SU-DHL-6 (cell line): Measurements from ENCODE around the gene LEPROT.

Source experiments
- H2AFZ ChIP-seq: fragments of 200-600 bp; sonication (generic); 2 replicates; pipeline ENCODE4 v1.6.1; 2014; ENCODE audit warnings: low read depth, mild to moderate bottlenecking, moderate library complexity, mixed read lengths, antibody characterized with exemption, low read length; ENCODE audit not compliant: severe bottlenecking
- H3F3A ChIP-seq: fragments of 200-600 bp; shearing (Covaris generic); 2 replicates; pipeline ENCODE4 v1.6.0; 2016; ENCODE audit warnings: antibody characterized with exemption, mild to moderate bottlenecking; ENCODE audit not compliant: insufficient read depth
- H3K27ac ChIP-seq: fragments of 200-600 bp; sonication (generic); 2 replicates; pipeline ENCODE4 v1.5.1; 2016; ENCODE audit warnings: low read depth, mild to moderate bottlenecking, low read length, moderate library complexity, mixed read lengths
- H3K27me3 ChIP-seq: fragments of 200-600 bp; sonication (generic), shearing (Covaris generic); 2 replicates; pipeline ENCODE4 v1.6.0; 2014; ENCODE audit warnings: mild to moderate bottlenecking, low read length
- H3K36me3 ChIP-seq: fragments of 200-600 bp; sonication (generic); 2 replicates; pipeline ENCODE4 v1.6.1; 2014; ENCODE audit warnings: mild to moderate bottlenecking, low read length, mixed read lengths
- H3K4me2 ChIP-seq: fragments of 300-600, 200-600 bp; shearing (Covaris generic), sonication (generic); 2 replicates; pipeline ENCODE4 v1.6.0; 2014; ENCODE audit warnings: low read length, low read depth, mild to moderate bottlenecking; ENCODE audit not compliant: poor library complexity, severe bottlenecking
- H3K4me3 ChIP-seq: fragments of 200-600 bp; sonication (generic); 2 replicates; pipeline ENCODE4 v1.5.1; 2014; ENCODE audit warnings: antibody characterized with exemption, low read length, mild to moderate bottlenecking, mixed read lengths; ENCODE audit not compliant: insufficient read depth, poor library complexity, severe bottlenecking
- H3K79me2 ChIP-seq: fragments of 200-600 bp; sonication (generic); 2 replicates; pipeline ENCODE4 v1.6.1; 2014; ENCODE audit warnings: mild to moderate bottlenecking, low read length, moderate library complexity; ENCODE audit not compliant: insufficient read depth
- H3K9ac ChIP-seq: fragments of 200-600 bp; sonication (generic); 2 replicates; pipeline ENCODE4 v1.7.0; 2014; ENCODE audit warnings: mild to moderate bottlenecking, low read length
- H3K9me2 ChIP-seq: fragments of 200-600 bp; sonication (generic); replicated peaks from 2 replicates; pipeline ENCODE4 v1.6.1; 2014; ENCODE audit warnings: low read length; ENCODE audit not compliant: insufficient read depth
- H3K9me3 ChIP-seq: fragments of 200-600 bp; sonication (generic); 2 replicates; pipeline ENCODE4 v1.6.1; 2014; ENCODE audit warnings: low read length, mixed read lengths; ENCODE audit not compliant: insufficient read depth
- H4K20me1 ChIP-seq: fragments of 200-600 bp; sonication (generic); 2 replicates; pipeline ENCODE4 v1.6.1; 2014; ENCODE audit warnings: low read depth, mild to moderate bottlenecking, antibody characterized with exemption, low read length, moderate library complexity, mixed read lengths
- EZH2phosphoT487 ChIP-seq: fragments of 200-600 bp; sonication (generic), shearing (Covaris generic); conservative IDR thresholded peaks from 2 replicates; pipeline ENCODE4 v1.6.1; 2018; ENCODE audit warnings: mild to moderate bottlenecking, antibody characterized with exemption, low read length, moderate library complexity, mixed read lengths
- TF ChIP-seq, protein P1 (sequence below): fragments of 200-600 bp; sonication (generic); IDR thresholded peaks from one replicate; pipeline ENCODE4 v1.5.1; 2017; ENCODE audit warnings: antibody characterized with exemption, mild to moderate bottlenecking, low read length, moderate library complexity; ENCODE audit not compliant: insufficient read depth, poor library complexity, severe bottlenecking

Gene LEPROT

DNA sequence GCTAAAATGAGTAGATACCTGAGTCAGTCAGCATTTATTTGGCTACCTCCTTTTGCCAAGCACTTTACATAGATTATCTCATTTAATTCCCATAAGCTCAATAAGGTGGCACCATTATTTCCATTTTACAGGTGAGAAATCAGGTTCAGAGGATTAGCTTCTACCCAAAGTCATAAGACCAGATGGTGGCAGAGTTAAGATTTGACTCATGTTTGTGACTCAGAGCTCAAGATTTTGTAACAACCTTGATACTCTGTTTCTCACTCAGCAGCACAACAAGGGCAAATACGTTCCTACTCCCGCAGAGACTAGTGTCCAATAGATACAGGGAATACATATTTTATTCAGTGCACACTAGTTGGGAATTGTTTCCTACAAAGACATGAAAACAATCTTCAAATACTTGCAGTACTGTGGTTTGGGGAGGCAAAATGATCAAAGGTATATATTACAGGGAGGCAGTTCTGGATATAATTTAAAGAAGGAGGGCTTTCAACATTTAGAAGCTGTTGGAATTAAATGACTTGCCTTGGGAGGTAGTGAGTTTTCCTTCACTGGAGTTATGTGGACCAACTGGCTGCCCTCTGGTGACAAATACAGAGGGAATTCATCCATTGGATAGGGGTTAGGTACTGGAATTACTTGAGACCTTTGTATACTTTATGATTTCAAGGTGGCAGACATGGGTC is 3.6 kb downstream of the LEPROT start:
- TF ChIP-seq EZH2phosphoT487, result no peak
- TF ChIP-seq, protein P1, sequence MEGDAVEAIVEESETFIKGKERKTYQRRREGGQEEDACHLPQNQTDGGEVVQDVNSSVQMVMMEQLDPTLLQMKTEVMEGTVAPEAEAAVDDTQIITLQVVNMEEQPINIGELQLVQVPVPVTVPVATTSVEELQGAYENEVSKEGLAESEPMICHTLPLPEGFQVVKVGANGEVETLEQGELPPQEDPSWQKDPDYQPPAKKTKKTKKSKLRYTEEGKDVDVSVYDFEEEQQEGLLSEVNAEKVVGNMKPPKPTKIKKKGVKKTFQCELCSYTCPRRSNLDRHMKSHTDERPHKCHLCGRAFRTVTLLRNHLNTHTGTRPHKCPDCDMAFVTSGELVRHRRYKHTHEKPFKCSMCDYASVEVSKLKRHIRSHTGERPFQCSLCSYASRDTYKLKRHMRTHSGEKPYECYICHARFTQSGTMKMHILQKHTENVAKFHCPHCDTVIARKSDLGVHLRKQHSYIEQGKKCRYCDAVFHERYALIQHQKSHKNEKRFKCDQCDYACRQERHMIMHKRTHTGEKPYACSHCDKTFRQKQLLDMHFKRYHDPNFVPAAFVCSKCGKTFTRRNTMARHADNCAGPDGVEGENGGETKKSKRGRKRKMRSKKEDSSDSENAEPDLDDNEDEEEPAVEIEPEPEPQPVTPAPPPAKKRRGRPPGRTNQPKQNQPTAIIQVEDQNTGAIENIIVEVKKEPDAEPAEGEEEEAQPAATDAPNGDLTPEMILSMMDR, result no peak
- H3K27ac ChIP-seq, result no peak overlapping the region
- H3K9me3 ChIP-seq, result no peaks in the 10 kb centered on the region
- H3K36me3 ChIP-seq, result no peaks in the 10 kb centered on the region
- H2AFZ ChIP-seq, result no peak overlapping the region
- no peaks in the 10 kb centered on the region for H4K20me1 ChIP-seq
- H3F3A ChIP-seq, result no peaks in the 10 kb centered on the region
- H3K4me3 ChIP-seq, result no peak overlapping the region
- no peak overlapping the region for H3K9ac ChIP-seq
- 0 out of 2 replicates have a peak, but pooled peaks cover 5% of the 10 kb centered on the region for H3K79me2 ChIP-seq
- no peak overlapping the region for H3K4me2 ChIP-seq
- no peaks in the 10 kb centered on the region for H3K9me2 ChIP-seq
- no peaks in the 10 kb centered on the region for H3K27me3 ChIP-seq

DNA sequence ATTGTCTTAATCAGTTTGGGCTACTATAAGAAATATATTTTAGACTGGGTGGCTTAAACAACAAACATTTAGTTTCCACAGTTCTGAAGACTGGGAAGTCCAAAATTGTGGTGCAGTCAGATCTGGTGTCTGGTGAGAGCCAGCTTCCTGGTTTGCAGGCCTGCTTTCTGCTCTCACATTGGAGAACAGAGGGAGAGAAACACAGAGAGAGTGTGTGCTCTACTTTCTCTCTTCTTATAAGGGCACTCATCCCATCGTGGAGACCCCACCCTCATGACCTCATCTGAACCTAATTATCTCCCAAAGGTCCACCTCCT is 4.1 kb downstream of the LEPROT start:
- no peaks in the 10 kb centered on the region for H3K9me2 ChIP-seq

DNA sequence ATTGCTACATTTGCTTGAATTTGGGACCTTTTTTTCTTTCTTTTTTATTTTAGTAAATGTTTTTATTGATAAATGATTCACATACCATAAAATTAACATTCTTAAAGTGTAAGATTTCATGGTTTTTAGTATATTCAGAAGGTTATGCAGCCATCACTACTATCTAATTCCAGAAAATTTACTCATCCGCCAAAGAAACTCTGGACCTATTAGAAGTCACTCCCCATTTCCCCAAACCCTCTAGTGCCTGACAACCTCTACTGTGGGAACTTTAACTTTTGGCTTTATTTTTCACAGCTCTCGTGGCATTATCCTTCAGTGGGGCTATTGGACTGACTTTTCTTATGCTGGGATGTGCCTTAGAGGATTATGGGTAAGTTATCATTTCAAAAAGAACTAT is 4.5 kb downstream of the LEPROT start:
- no peaks in the 10 kb centered on the region for H3F3A ChIP-seq
- no peaks in the 10 kb centered on the region for H3K36me3 ChIP-seq
- no peak overlapping the region for H3K27ac ChIP-seq
- H3K4me3 ChIP-seq, result no peak overlapping the region
- no peaks in the 10 kb centered on the region for H4K20me1 ChIP-seq
- 0 out of 2 replicates have a peak, but pooled peaks cover 5% of the 10 kb centered on the region for H3K79me2 ChIP-seq
- no peaks in the 10 kb centered on the region for H3K9me3 ChIP-seq
- H3K27me3 ChIP-seq, result no peaks in the 10 kb centered on the region
- TF ChIP-seq, protein P1, result no peak
- H2AFZ ChIP-seq, result no peak overlapping the region
- no peak overlapping the region for H3K9ac ChIP-seq
- no peak overlapping the region for H3K4me2 ChIP-seq
- H3K9me2 ChIP-seq, result no peaks in the 10 kb centered on the region

More for the DNA sequence above, 4.1 kb downstream of the LEPROT start:
- 0 out of 2 replicates have a peak, but pooled peaks cover 5% of the 10 kb centered on the region for H3K79me2 ChIP-seq
- H3K9me3 ChIP-seq, result no peaks in the 10 kb centered on the region
- no peaks in the 10 kb centered on the region for H3K36me3 ChIP-seq
- H3K27me3 ChIP-seq, result no peaks in the 10 kb centered on the region
- no peak overlapping the region for H3K27ac ChIP-seq
- H3F3A ChIP-seq, result no peaks in the 10 kb centered on the region
- no peak overlapping the region for H2AFZ ChIP-seq
- H4K20me1 ChIP-seq, result no peaks in the 10 kb centered on the region
- no peak overlapping the region for H3K4me3 ChIP-seq
- no peak overlapping the region for H3K9ac ChIP-seq
- no peak overlapping the region for H3K4me2 ChIP-seq
- TF ChIP-seq, protein P1, result no peak
- TF ChIP-seq EZH2phosphoT487, result no peak
